Astrocyte (in vitro differentiated cells and primary cell): ENCODE measurements around the gene SAMD4B.

ENCODE experiments used
- EZH2 ChIP-seq: IDR thresholded peaks from 2 replicates; pipeline ENCODE4 v1.6.1; 2012; ENCODE audit warnings: mild to moderate bottlenecking, low read length, inconsistent platforms; ENCODE audit not compliant: insufficient read depth
- TF ChIP-seq, protein P1 (sequence below): IDR thresholded peaks from 2 replicates; pipeline ENCODE4 v1.5.1; 2011; ENCODE audit warnings: low read depth, mild to moderate bottlenecking, inconsistent platforms, low read length, moderate library complexity; ENCODE audit not compliant: insufficient read depth

DNA sequence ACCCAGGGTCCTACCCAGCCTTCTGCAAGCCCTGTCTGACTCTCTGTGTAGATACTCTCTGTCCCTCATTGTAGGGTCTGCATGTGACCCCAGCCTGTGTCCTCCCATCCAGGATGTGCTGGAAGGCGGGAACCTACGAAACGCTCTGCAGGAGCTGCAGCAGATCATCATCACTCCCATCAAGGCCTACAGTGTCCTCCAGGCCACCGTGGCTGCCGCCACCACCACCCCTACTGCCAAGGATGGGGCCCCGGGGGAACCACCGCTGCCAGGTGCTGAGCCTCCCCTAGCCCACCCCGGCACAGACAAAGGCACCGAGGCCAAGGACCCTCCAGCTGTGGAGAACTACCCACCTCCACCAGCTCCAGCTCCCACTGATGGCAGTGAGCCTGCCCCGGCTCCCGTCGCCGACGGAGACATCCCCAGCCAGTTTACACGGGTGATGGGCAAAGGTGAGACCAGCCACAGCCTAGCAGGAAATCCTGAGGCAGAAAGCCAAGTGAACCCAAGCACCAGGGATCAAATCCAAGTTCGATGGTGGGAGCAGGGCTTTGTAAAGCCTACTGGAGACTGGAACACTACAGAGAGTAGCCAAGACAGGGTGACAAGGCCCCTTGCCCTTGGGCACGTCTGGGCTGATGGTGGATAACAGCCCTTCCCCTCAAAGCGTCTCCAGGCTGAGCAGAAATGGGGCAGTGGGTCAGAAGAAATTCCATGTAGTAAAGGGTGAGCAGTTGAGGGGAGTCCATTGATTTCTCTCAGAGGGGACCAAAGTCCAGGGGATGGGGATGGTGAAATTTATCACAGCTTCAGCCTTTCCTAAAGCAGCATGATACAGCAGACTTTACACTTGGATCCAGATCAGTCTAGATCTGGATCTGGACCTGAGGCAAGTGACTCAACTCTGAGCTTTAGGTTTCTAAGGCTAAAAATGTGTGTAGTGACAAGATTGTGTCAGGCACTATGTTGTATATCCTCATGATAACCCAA lies 35.4 kb downstream of the SAMD4B start:
- TF ChIP-seq, protein P1, sequence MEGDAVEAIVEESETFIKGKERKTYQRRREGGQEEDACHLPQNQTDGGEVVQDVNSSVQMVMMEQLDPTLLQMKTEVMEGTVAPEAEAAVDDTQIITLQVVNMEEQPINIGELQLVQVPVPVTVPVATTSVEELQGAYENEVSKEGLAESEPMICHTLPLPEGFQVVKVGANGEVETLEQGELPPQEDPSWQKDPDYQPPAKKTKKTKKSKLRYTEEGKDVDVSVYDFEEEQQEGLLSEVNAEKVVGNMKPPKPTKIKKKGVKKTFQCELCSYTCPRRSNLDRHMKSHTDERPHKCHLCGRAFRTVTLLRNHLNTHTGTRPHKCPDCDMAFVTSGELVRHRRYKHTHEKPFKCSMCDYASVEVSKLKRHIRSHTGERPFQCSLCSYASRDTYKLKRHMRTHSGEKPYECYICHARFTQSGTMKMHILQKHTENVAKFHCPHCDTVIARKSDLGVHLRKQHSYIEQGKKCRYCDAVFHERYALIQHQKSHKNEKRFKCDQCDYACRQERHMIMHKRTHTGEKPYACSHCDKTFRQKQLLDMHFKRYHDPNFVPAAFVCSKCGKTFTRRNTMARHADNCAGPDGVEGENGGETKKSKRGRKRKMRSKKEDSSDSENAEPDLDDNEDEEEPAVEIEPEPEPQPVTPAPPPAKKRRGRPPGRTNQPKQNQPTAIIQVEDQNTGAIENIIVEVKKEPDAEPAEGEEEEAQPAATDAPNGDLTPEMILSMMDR: no peak
- TF ChIP-seq EZH2: no peak
